NCI-H748 treated with DMSO at 0.1 percent for 48 hours (cell line): ENCODE results near the gene CD4.
"Not testable (repeated sequence)": the region's sequence is repeated elsewhere in the genome, so short reads cannot be mapped to it uniquely, and the experiment has no call there.

ENCODE experiments used
- DNase-seq: peaks from one replicate; lab custom pipeline; 2025; lab: John Stamatoyannopoulos, UW

CD4 gene

GRCh38 chr12:6868211-6869048, 79.1 kb downstream of the CD4 start:
- no peak for DNase-seq

- DNase-seq, result peak; percentile 32
These were observed 80.0 kb downstream of the CD4 start for GRCh38 chr12:6869049-6870021.

DNA sequence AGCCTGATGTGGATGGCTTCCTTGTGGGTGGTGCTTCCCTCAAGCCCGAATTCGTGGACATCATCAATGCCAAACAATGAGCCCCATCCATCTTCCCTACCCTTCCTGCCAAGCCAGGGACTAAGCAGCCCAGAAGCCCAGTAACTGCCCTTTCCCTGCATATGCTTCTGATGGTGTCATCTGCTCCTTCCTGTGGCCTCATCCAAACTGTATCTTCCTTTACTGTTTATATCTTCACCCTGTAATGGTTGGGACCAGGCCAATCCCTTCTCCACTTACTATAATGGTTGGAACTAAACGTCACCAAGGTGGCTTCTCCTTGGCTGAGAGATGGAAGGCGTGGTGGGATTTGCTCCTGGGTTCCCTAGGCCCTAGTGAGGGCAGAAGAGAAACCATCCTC, 81.0 kb downstream of the CD4 start:
- DNase-seq, result not testable (repeated sequence)
